Fibroblast of villous mesenchyme (primary cell): Measurements from ENCODE around the gene VPS26A. TPM values are rescaled to one million over a fixed set of nuclear protein-coding genes. Genes with fewer than 3 reads are reported as not detected.
A peak's percentile ranks its signal among the peaks of the same experiment; 100 is the strongest.
"Not testable (repeated sequence)": the region's sequence is repeated elsewhere in the genome, so short reads cannot be mapped to it uniquely, and the experiment has no call there.

Experiments
- DNase-seq: peaks from one replicate; pipeline ENCODE4 v3.0.0-alpha.2; 2010; ENCODE audit warnings: low read depth
- H3K4me3 ChIP-seq: 2 replicates; pipeline ENCODE4 v1.5.1; 2011; ENCODE audit warnings: low read depth, mild to moderate bottlenecking, low read length
- CTCF ChIP-seq: IDR thresholded peaks from 2 replicates; pipeline ENCODE4 v1.5.1; 2012; ENCODE audit warnings: low read depth, mild to moderate bottlenecking, low read length; ENCODE audit not compliant: insufficient read depth
- total RNA-seq: library from RNA; depleted of rRNA; stranded (reverse); fragments of >200 nt; gene quantifications from 2 replicates; pipeline ENCODE4 v1.2.3, GENCODE V29; 2012

VPS26A gene
- total RNA-seq, 1 donor = 38.9 TPM

GRCh38 chr10:69124563-69125268 lies 738 bp downstream of the VPS26A start:
- peak overlapping the region; percentile 76 for H3K4me3 ChIP-seq
- DNase-seq = peak; percentile 73
- no peak for TF ChIP-seq CTCF

- no peak for DNase-seq
- TF ChIP-seq CTCF = no peak
- peak overlapping the region; percentile 76 for H3K4me3 ChIP-seq
Observed at GRCh38 chr10:69125554-69125953, 1.6 kb downstream of the VPS26A start.

GRCh38 chr10:69130251-69130650 lies 6.3 kb downstream of the VPS26A start:
- TF ChIP-seq CTCF = no peak
- H3K4me3 ChIP-seq = no peak overlapping the region
- no peak for DNase-seq

- no peak overlapping the region for H3K4me3 ChIP-seq
- DNase-seq = no peak
- TF ChIP-seq CTCF = no peak
Observed at GRCh38 chr10:69139961-69140360, 16.0 kb downstream of the VPS26A start.

GRCh38 chr10:69141304-69141703 lies 17.3 kb downstream of the VPS26A start:
- H3K4me3 ChIP-seq = no peak overlapping the region
- no peak for DNase-seq
- no peak for TF ChIP-seq CTCF

- not testable (repeated sequence) for DNase-seq
Observed at GRCh38 chr10:69142074-69142473, 18.1 kb downstream of the VPS26A start.

GRCh38 chr10:69142983-69143382 lies 19.0 kb downstream of the VPS26A start:
- peak; percentile 52 for DNase-seq
- TF ChIP-seq CTCF = no peak
- no peak overlapping the region for H3K4me3 ChIP-seq

More at GRCh38 chr10:69142074-69142473, 18.1 kb downstream of the VPS26A start:
- not testable (repeated sequence) for H3K4me3 ChIP-seq
